PC-9 (cell line): ENCODE data around the gene DDX4.

Experiments used
- CTCF ChIP-seq: fragments of 200-600 bp; sonication (generic); conservative IDR thresholded peaks from 2 replicates; pipeline ENCODE4 v1.6.1; 2017; ENCODE audit warnings: mixed run types, antibody characterized with exemption, mild to moderate bottlenecking, moderate library complexity
- EZH2 ChIP-seq: fragments of 200-600 bp; sonication (generic); IDR thresholded peaks from 2 replicates; pipeline ENCODE4 v1.8.0; 2017; ENCODE audit warnings: antibody characterized with exemption, low read depth

GRCh38 chr5:55720188-55720703 lies 17.6 kb upstream of the DDX4 start:
- TF ChIP-seq EZH2 (no peak), CTCF (no peak)
